Urinary bladder (tissue), 4 donors: Measurements from ENCODE around the gene TRMT10B. TPM values are rescaled to one million over a fixed set of nuclear protein-coding genes. Genes with fewer than 3 reads are reported as not detected.
A peak's percentile ranks its signal among the peaks of the same experiment; 100 is the strongest.

Experiments used
- DNase-seq: peaks from one replicate; pipeline ENCODE4 v3.0.0-alpha.2; 2015; ENCODE audit errors: extremely low spot score
- H3K27ac ChIP-seq: one replicate; pipeline ENCODE4 v1.5.1; 2013; ENCODE audit warnings: low read depth, mild to moderate bottlenecking, moderate library complexity
- H3K36me3 ChIP-seq: one replicate; pipeline ENCODE4 v1.6.1; 2013; ENCODE audit warnings: mild to moderate bottlenecking, moderate library complexity; ENCODE audit not compliant: insufficient read depth
- H3K4me1 ChIP-seq: one replicate; pipeline ENCODE4 v1.6.1; 2013; ENCODE audit warnings: mild to moderate bottlenecking, moderate library complexity; ENCODE audit not compliant: insufficient read depth
- H3K4me3 ChIP-seq: one replicate; pipeline ENCODE4 v1.5.1; 2013; ENCODE audit warnings: low read depth, low read length
- WGBS: extraction: QIAGEN DNeasy Blood & Tissue Kit; methylation state at CpG from one replicate; pipeline ENCODE4 v1.1.7; 2013; 5-methylcytosine and 5-hydroxymethylcytosine counted together
- polyA plus RNA-seq: library from polyadenylated mRNA; stranded (reverse); fragments of 200-250 nt; gene quantifications from one replicate; pipeline ENCODE4 v1.2.3, GENCODE V29; 2013
- total RNA-seq: library from RNA; depleted of rRNA; stranded (reverse); fragments of >200 nt; gene quantifications from one replicate; pipeline ENCODE4 v1.2.3, GENCODE V29; 2014
- donor health status: healthy with polysubstance abuse.
- donor health status: healthy.

The TRMT10B gene
- 6.6 TPM for total RNA-seq
- polyA plus RNA-seq = 9.5 TPM

- peak within 1 kb of the TSS; percentile 78 for H3K27ac ChIP-seq
- H3K36me3 ChIP-seq = no peaks in the 10 kb centered on the region
- WGBS = 3% methylated on average over 40 of the region's 40 CpGs
- peak; percentile 57 for DNase-seq
- H3K4me3 ChIP-seq = peak within 1 kb of the TSS; percentile 76
- no peaks in the 10 kb centered on the region for H3K4me1 ChIP-seq
Measured at GRCh38 chr9:37753489-37754190, at the start of gene TRMT10B. TRMT10B (plus strand) TSS chr9:37753805; CDS start chr9:37761932, 8,127 bp downstream.

- Histone ChIP-seq H3K4me3 (no peak overlapping the region), H3K27ac (no peak overlapping the region), H3K4me1 (no peaks in the 10 kb centered on the region), H3K36me3 (no peaks in the 10 kb centered on the region)
- 77% methylated on average over 3 of the region's 3 CpGs for WGBS
- no peak for DNase-seq
Measured at GRCh38 chr9:37705787-37706186, 47.8 kb upstream of the TRMT10B start.

GRCh38 chr9:37706290-37706689, 47.3 kb upstream of the TRMT10B start:
- WGBS = 83% methylated on average over 3 of the region's 3 CpGs
- Histone ChIP-seq H3K4me3 (no peak overlapping the region), H3K4me1 (no peaks in the 10 kb centered on the region), H3K36me3 (no peaks in the 10 kb centered on the region), H3K27ac (no peak overlapping the region)
- no peak for DNase-seq

- 80% methylated on average over 4 of the region's 4 CpGs for WGBS
- no peak overlapping the region for H3K27ac ChIP-seq
Measured at GRCh38 chr9:37707748-37708147, 45.9 kb upstream of the TRMT10B start.

GRCh38 chr9:37710046-37710445, 43.6 kb upstream of the TRMT10B start:
- no peak for DNase-seq
- Histone ChIP-seq H3K27ac (no peak overlapping the region), H3K36me3 (no peaks in the 10 kb centered on the region), H3K4me1 (no peaks in the 10 kb centered on the region), H3K4me3 (no peak overlapping the region)
- WGBS = 86% methylated on average over 3 of the region's 3 CpGs

More at GRCh38 chr9:37707748-37708147, 45.9 kb upstream of the TRMT10B start:
- H3K4me1 ChIP-seq = no peaks in the 10 kb centered on the region
- no peak for DNase-seq
- H3K36me3 ChIP-seq = no peaks in the 10 kb centered on the region
- no peak overlapping the region for H3K4me3 ChIP-seq

GRCh38 chr9:37715260-37715659, 38.3 kb upstream of the TRMT10B start:
- DNase-seq = no peak
- WGBS = 68% methylated on average over 4 of the region's 4 CpGs
- no peaks in the 10 kb centered on the region for H3K36me3 ChIP-seq
- no peak overlapping the region for H3K27ac ChIP-seq
- no peaks in the 10 kb centered on the region for H3K4me1 ChIP-seq
- no peak overlapping the region for H3K4me3 ChIP-seq

GRCh38 chr9:37715991-37716505, 37.6 kb upstream of the TRMT10B start:
- H3K36me3 ChIP-seq = no peaks in the 10 kb centered on the region
- WGBS = 85% methylated on average over 5 of the region's 5 CpGs
- no peak overlapping the region for H3K4me3 ChIP-seq
- no peak for DNase-seq
- H3K27ac ChIP-seq = no peak overlapping the region
- H3K4me1 ChIP-seq = no peaks in the 10 kb centered on the region

GRCh38 chr9:37719526-37719925, 34.1 kb upstream of the TRMT10B start:
- no peak overlapping the region for H3K4me3 ChIP-seq
- H3K36me3 ChIP-seq = no peaks in the 10 kb centered on the region
- H3K4me1 ChIP-seq = no peaks in the 10 kb centered on the region
- DNase-seq = no peak
- WGBS = 62% methylated on average over 2 of the region's 2 CpGs
- H3K27ac ChIP-seq = no peak overlapping the region

GRCh38 chr9:37727013-37727412, 26.6 kb upstream of the TRMT10B start:
- no peak for DNase-seq
- Histone ChIP-seq H3K4me3 (no peak overlapping the region), H3K27ac (no peak overlapping the region), H3K36me3 (no peaks in the 10 kb centered on the region), H3K4me1 (no peaks in the 10 kb centered on the region)
- 86% methylated on average over 5 of the region's 5 CpGs for WGBS

GRCh38 chr9:37729499-37729898, 24.1 kb upstream of the TRMT10B start:
- H3K4me3 ChIP-seq = no peak overlapping the region
- no peaks in the 10 kb centered on the region for H3K4me1 ChIP-seq
- H3K27ac ChIP-seq = no peak overlapping the region
- no peaks in the 10 kb centered on the region for H3K36me3 ChIP-seq
- DNase-seq = no peak
- 77% methylated on average over 9 of the region's 9 CpGs for WGBS

GRCh38 chr9:37730256-37730655, 23.3 kb upstream of the TRMT10B start:
- Histone ChIP-seq H3K4me3 (no peak overlapping the region), H3K36me3 (no peaks in the 10 kb centered on the region), H3K4me1 (no peaks in the 10 kb centered on the region), H3K27ac (no peak overlapping the region)
- no peak for DNase-seq
- 51% methylated on average over 3 of the region's 3 CpGs for WGBS

GRCh38 chr9:37730839-37731238, 22.8 kb upstream of the TRMT10B start:
- no peak for DNase-seq
- no peaks in the 10 kb centered on the region for H3K4me1 ChIP-seq
- WGBS = 47% methylated on average over 5 of the region's 5 CpGs
- H3K36me3 ChIP-seq = no peaks in the 10 kb centered on the region
- no peak overlapping the region for H3K4me3 ChIP-seq
- no peak overlapping the region for H3K27ac ChIP-seq

- Histone ChIP-seq H3K27ac (no peak overlapping the region), H3K36me3 (no peaks in the 10 kb centered on the region), H3K4me3 (no peak overlapping the region), H3K4me1 (no peaks in the 10 kb centered on the region)
- WGBS = 28% methylated on average over 10 of the region's 10 CpGs
- DNase-seq = no peak
Measured at GRCh38 chr9:37732086-37732741, 21.4 kb upstream of the TRMT10B start.

- H3K4me3 ChIP-seq = no peak overlapping the region
- no peak overlapping the region for H3K27ac ChIP-seq
- no peaks in the 10 kb centered on the region for H3K4me1 ChIP-seq
- H3K36me3 ChIP-seq = no peaks in the 10 kb centered on the region
- 83% methylated on average over 2 of the region's 2 CpGs for WGBS
- DNase-seq = no peak
Measured at GRCh38 chr9:37732952-37733351, 20.7 kb upstream of the TRMT10B start.
